GM19468 (cell line): Measurements from ENCODE around the gene GPSM3.

Source experiments
- ATAC-seq: cut with Tn5 transposase; IDR thresholded peaks from one replicate; pipeline ENCODE4 v1.9.1; 2021; ENCODE audit warnings: mild to moderate bottlenecking, moderate library complexity, moderate number of reproducible peaks; ENCODE audit not compliant: unreplicated experiment; ENCODE audit errors: extremely low read depth

GPSM3 gene

GRCh38 chr6:32175711-32176475, 16.6 kb downstream of the GPSM3 start, which contains the start of gene AGPAT1:
Gene AGPAT1 (minus strand): TSS chr6:32176084. CDS start chr6:32171496, 4,588 bp downstream.
- no peak for ATAC-seq

GRCh38 chr6:32175322-32175710, 17.1 kb downstream of the GPSM3 start:
- no peak for ATAC-seq

- no peak for ATAC-seq
Measured at GRCh38 chr6:32174416-32174815, 18.0 kb downstream of the GPSM3 start.

- no peak for ATAC-seq
Measured at GRCh38 chr6:32173051-32173727, 19.3 kb downstream of the GPSM3 start.

- no peak for ATAC-seq
Measured at GRCh38 chr6:32171234-32171633, 21.2 kb downstream of the GPSM3 start.

- no peak for ATAC-seq
Measured at GRCh38 chr6:32170294-32170693, 22.1 kb downstream of the GPSM3 start.

- no peak for ATAC-seq
Measured at GRCh38 chr6:32168807-32169591, 23.4 kb downstream of the GPSM3 start.

GRCh38 chr6:32168350-32168749, 24.1 kb downstream of the GPSM3 start:
- ATAC-seq = no peak

GRCh38 chr6:32167761-32168262, 24.6 kb downstream of the GPSM3 start:
- ATAC-seq = no peak

- no peak for ATAC-seq
Measured at GRCh38 chr6:32167154-32167760, 25.2 kb downstream of the GPSM3 start.

GRCh38 chr6:32166411-32167061, 25.9 kb downstream of the GPSM3 start:
- ATAC-seq = no peak

GRCh38 chr6:32164295-32164694, 28.1 kb downstream of the GPSM3 start, which contains the start of gene EGFL8:
Gene EGFL8 (plus strand): TSS chr6:32164595. CDS start chr6:32166166, 1,571 bp downstream.
- no peak for ATAC-seq

- ATAC-seq = no peak
Measured at GRCh38 chr6:32163559-32164258, 28.7 kb downstream of the GPSM3 start.

GRCh38 chr6:32158052-32158451, 34.4 kb downstream of the GPSM3 start:
- no peak for ATAC-seq

GRCh38 chr6:32156891-32157290, 35.6 kb downstream of the GPSM3 start:
- no peak for ATAC-seq

- ATAC-seq = no peak
Measured at GRCh38 chr6:32154514-32155161, 37.8 kb downstream of the GPSM3 start.

- no peak for ATAC-seq
Measured at GRCh38 chr6:32153564-32154513, 38.6 kb downstream of the GPSM3 start, which contains the start of gene PPT2. Gene PPT2 (plus strand): TSS chr6:32154141. CDS start chr6:32154595, 454 bp downstream.
